Esophagus squamous epithelium (tissue), 5 donors: ENCODE results near the gene SRSF10. TPM values are rescaled to one million over a fixed set of nuclear protein-coding genes. Genes with fewer than 3 reads are reported as not detected.
"Not testable (repeated sequence)": the region's sequence is repeated elsewhere in the genome, so short reads cannot be mapped to it uniquely, and the experiment has no call there.

Source experiments
- DNase-seq: peaks from one replicate; lab custom pipeline; 2025; lab: John Stamatoyannopoulos, UW
- H3K27ac ChIP-seq, 4 donors: fragments of 200-600 bp; sonication (generic); one replicate each; pipeline ENCODE4 v1.5.1; 2016 to 2019; ENCODE audit warnings: mild to moderate bottlenecking in 1 of 4
- H3K27me3 ChIP-seq, 4 donors: fragments of 200-600 bp; sonication (generic); 1 replicate in 3 of 4; 2 replicates in 1 of 4; pipeline versions ENCODE4 v1.5.1 to v1.6.0; 2017 to 2021; ENCODE audit warnings: antibody characterized with exemption in 1 of 4
- H3K36me3 ChIP-seq, 3 donors: fragments of 200-600 bp; sonication (generic); one replicate each; pipeline ENCODE4 v1.5.1; 2016 to 2019
- H3K4me1 ChIP-seq, 3 donors: fragments of 200-600 bp; sonication (generic); one replicate each; pipeline ENCODE4 v1.5.1; 2017 to 2019
- H3K4me3 ChIP-seq, 4 donors: fragments of 200-600 bp; sonication (generic); 1 replicate in 3 of 4; 2 replicates in 1 of 4; pipeline ENCODE4 v1.5.1; 2016 to 2019; ENCODE audit warnings: mild to moderate bottlenecking in 2 of 4, moderate library complexity in 1 of 4
- H3K9me3 ChIP-seq, 3 donors: fragments of 200-600 bp; sonication (generic); one replicate each; pipeline ENCODE4 v1.5.1; 2016 to 2019
- POLR2A ChIP-seq, 4 donors: fragments of 450-650 bp; IDR thresholded peaks; one replicate each; pipeline ENCODE4 v1.6.1; 2017; ENCODE audit warnings: antibody characterized with exemption in 4 of 4, mild to moderate bottlenecking in 4 of 4, moderate library complexity in 3 of 4
- WGBS, 2 donors: methylation state at CpG; one replicate each; pipeline ENCODE4 v1.1.5; 2018; 5-methylcytosine and 5-hydroxymethylcytosine counted together
- intact Hi-C: fragments of 100-400 bp; cut with DNase I; formaldehyde crosslinking; loops from one replicate; pipeline ENCODE4 v1.15.0; 2022
- total RNA-seq, 4 donors: library from RNA; depleted of rRNA; stranded (reverse); fragments of >200 nt; gene quantifications; one replicate each; pipeline ENCODE4 v1.1.0, GENCODE V29; 2016
- TF ChIP-seq, protein P1 (sequence below), 6 experiments: fragments of 450-650 bp in 4 of 6; fragments of 200-600 bp in 2 of 6; sonication (generic) in 2 of 6; IDR thresholded peaks; one replicate each; pipeline ENCODE4 v1.5.1; 2016 to 2019; ENCODE audit warnings: antibody characterized with exemption in 6 of 6, mild to moderate bottlenecking in 4 of 6, moderate library complexity in 4 of 6
- donor health status: DM: yes; HTN: yes; CAD: no.

SRSF10 gene
- total RNA-seq, 4 donors from 2014 or later = 45.1 to 96.1 (median 67.1) TPM

DNA sequence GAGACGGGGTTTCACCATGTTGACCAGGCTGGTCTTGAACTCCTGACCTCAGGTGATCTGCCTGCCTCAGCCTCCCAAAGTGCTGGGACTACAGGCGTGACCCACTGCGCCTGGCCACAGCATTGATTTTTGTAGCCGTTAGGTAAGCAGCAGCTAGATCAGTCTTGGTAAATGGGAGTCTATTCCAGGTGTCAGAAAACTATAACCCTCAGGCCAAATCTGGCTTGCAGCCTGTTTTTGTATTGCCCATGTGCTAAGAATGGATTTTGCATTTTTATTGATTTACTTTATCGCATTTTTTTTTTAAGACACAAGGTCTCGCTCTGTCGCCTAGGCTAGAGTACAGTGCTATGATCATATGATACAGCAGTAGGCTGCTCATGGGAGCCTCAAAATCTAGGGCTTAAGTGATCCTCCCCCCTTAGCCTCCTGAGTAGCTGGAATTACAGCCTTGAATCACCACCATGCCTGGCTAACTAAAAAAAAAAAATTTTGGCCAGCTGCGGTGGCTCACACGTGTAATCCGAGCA, 16.6 kb upstream of the SRSF10 start:
- TF ChIP-seq, protein P1, sequence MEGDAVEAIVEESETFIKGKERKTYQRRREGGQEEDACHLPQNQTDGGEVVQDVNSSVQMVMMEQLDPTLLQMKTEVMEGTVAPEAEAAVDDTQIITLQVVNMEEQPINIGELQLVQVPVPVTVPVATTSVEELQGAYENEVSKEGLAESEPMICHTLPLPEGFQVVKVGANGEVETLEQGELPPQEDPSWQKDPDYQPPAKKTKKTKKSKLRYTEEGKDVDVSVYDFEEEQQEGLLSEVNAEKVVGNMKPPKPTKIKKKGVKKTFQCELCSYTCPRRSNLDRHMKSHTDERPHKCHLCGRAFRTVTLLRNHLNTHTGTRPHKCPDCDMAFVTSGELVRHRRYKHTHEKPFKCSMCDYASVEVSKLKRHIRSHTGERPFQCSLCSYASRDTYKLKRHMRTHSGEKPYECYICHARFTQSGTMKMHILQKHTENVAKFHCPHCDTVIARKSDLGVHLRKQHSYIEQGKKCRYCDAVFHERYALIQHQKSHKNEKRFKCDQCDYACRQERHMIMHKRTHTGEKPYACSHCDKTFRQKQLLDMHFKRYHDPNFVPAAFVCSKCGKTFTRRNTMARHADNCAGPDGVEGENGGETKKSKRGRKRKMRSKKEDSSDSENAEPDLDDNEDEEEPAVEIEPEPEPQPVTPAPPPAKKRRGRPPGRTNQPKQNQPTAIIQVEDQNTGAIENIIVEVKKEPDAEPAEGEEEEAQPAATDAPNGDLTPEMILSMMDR (IDR thresholded peaks at IDR 0.05) = no peak
- Histone ChIP-seq H3K27ac (no peak overlapping the region), H3K9me3 (no peaks in the 10 kb centered on the region), H3K27me3 (no peaks in the 10 kb centered on the region), H3K4me3 (no peak overlapping the region), H3K36me3 (no peaks in the 10 kb centered on the region), H3K4me1 (no peaks in the 10 kb centered on the region)
- no peak for DNase-seq
- intact Hi-C loops = no loop called here
- 82 to 83% methylated on average over 10 of the region's 10 CpGs for WGBS, 2 donors

DNA sequence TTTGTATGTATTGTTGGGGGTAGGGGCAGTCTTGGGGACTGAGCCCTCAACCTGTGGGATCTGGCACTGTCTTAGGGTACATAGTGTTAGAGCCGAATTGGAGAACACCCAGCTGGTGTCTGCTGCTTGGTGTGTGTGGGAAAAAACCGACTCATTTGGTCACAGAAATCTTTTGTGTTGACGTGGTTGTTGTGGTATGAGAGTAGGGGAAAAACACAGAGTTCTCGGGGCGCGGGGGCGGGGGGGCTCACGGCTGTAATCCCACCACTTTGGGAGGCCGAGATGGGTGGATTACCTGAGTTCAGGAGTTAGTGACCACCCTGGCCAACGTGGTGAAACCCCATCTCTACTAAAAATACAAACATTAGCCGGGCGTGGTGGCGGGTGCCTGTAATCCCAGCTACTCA, 15.3 kb upstream of the SRSF10 start:
- Histone ChIP-seq H3K27me3 (no peaks in the 10 kb centered on the region), H3K4me3 (no peak overlapping the region), H3K36me3 (no peaks in the 10 kb centered on the region), H3K27ac (no peak overlapping the region), H3K4me1 (no peaks in the 10 kb centered on the region), H3K9me3 (no peaks in the 10 kb centered on the region)
- no peak for DNase-seq
- intact Hi-C loops = no loop called here
- 61 to 63% methylated on average over 8 to 10 of the region's 13 CpGs for WGBS, 2 donors
- no peak for TF ChIP-seq POLR2A (IDR thresholded peaks at IDR 0.05)
- TF ChIP-seq, protein P1 (IDR thresholded peaks at IDR 0.05) = no peak

DNA sequence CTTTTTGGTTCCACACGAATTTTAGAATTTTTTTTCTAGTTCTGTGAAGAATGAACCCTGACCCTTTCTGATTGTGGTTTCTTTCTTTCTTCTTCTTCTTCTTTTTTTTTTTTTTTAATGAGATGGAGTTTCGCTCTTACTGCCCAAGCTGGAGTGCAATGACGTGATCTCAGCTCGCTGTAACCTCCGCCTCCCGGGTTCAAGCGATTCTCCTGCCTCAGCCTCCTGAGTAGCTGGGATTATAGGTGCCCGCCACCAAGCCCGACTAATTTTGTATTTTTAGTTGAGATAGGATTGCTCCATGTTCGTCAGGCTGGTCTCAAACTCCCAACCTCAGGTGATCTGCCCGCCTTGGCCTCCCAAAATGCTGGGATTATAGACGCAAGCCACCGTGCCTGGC, 11.9 kb upstream of the SRSF10 start:
- H3K4me3 ChIP-seq, H3K36me3 ChIP-seq, H3K4me1 ChIP-seq, H3K9me3 ChIP-seq, H3K27me3 ChIP-seq, H3K27ac ChIP-seq, DNase-seq, intact Hi-C loops: not testable (repeated sequence)
- 83 to 84% methylated on average over 7 to 11 of the region's 13 CpGs for WGBS, 2 donors

DNA sequence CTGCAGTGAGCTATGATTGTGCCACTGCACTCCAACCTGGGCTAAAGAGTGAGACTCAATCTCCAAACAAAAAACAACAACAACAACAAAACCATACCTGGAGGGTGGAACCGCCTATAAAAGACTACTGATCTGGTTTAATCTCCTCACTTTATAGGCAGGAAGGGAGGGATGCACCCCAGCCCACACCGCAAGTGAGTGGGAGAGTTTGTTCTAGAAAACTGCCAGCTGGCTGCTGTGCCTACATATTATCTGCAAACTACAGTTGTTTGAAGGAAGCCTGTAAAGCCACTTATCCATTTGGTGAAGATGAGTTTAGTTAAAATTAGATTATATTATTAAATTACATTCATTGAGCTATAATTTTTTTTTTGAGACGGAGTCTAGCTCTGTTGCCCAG, 9.1 kb upstream of the SRSF10 start:
- no peaks in the 10 kb centered on the region for H3K9me3 ChIP-seq
- H3K27ac ChIP-seq = no peak overlapping the region
- 75 to 86% methylated on average over 3 of the region's 3 CpGs for WGBS, 2 donors
- no peaks in the 10 kb centered on the region for H3K27me3 ChIP-seq
- TF ChIP-seq, protein P1 (IDR thresholded peaks at IDR 0.05) = no peak
- no peak for TF ChIP-seq POLR2A (IDR thresholded peaks at IDR 0.05)
- no peaks in the 10 kb centered on the region for H3K36me3 ChIP-seq
- H3K4me1 ChIP-seq = peaks cover 0 to 9% (median 4%) of the 10 kb centered on the region in 3 donors
- intact Hi-C loops = no loop called here
- H3K4me3 ChIP-seq = no peak overlapping the region
- DNase-seq = no peak

DNA sequence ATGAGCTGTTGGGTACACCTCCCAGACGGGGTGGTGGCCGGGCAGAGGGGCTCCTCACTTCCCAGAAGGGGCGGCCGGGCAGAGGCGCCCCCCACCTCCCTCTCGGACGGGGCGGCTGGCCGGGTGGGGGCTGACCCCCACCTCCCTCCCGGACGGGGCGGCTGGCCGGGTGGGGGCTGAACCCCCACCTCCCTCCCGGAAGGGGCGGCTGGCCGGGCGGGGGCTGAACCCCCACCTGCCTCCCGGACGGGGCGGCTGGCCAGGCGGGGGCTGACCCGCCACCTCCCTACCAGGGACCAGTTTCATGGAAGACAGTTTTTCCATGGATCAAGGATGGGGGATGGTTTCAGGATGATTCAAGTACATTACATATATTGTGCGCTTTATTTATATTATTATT, 6.9 kb upstream of the SRSF10 start:
- H3K4me3 ChIP-seq, H3K27ac ChIP-seq, DNase-seq, intact Hi-C loops, H3K27me3 ChIP-seq, H3K36me3 ChIP-seq, H3K9me3 ChIP-seq: not testable (repeated sequence)
- peaks cover 0 to 13% (median 4%) of the 10 kb centered on the region in 3 donors for H3K4me1 ChIP-seq
- 95 to 97% methylated on average over 2 to 6 of the region's 23 CpGs for WGBS, 2 donors

DNA sequence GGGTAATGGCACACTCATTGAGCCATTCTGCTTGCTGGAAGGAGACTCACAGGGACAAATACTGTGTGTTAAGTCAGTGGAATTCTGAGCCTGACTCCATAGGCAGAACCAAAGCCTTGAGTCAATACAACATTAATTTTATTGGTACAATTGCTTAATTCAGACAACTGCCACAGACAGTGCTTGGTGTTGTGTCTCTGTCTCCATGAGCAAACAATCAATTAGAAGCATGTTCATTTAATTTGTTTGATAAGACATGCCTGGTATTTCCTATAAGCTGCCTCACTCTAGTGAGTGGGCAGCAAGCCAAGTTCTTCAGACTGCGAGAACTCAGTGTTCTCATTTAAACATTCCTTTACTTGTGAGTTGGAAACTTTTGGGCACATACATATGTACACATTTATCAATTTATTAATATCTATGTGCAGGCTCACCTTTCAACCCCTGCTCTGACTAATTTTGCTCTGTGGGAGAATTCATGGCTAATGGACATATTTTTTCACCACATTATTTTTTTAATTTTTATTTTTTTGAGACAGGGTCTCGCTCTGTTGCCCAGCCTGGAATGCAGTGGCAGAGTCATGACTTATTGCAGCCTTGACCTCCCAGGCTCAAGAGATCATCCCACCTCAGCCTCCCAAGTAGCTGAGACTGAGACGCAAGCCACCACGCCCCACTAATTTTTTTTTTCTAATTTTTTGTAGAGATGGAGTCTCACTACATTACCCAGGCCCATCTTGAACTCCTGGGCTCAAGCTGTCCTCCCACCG, 4.5 kb upstream of the SRSF10 start:
- Histone ChIP-seq H3K36me3 (no peaks in the 10 kb centered on the region), H3K4me1 (peaks cover 6 to 22% (median 9%) of the 10 kb centered on the region in 3 donors), H3K27me3 (no peaks in the 10 kb centered on the region), H3K4me3 (no peak overlapping the region), H3K9me3 (no peaks in the 10 kb centered on the region), H3K27ac (peak overlapping the region in 2 of 4 donors; percentile 33 to 39)
- no peak for DNase-seq
- intact Hi-C loops = no loop called here
- WGBS, 2 donors = 71 to 79% methylated on average over 5 of the region's 5 CpGs
- TF ChIP-seq POLR2A (IDR thresholded peaks at IDR 0.05) = no peak
- TF ChIP-seq, protein P1 (IDR thresholded peaks at IDR 0.05) = no peak
